Epidermal melanocyte (primary cell): ENCODE measurements around the gene BCHE.

Experiments
- DNase-seq: peaks from one replicate; pipeline ENCODE4 v3.0.0; 2011; ENCODE audit warnings: low spot score; ENCODE audit not compliant: insufficient read length

Gene BCHE

DNA sequence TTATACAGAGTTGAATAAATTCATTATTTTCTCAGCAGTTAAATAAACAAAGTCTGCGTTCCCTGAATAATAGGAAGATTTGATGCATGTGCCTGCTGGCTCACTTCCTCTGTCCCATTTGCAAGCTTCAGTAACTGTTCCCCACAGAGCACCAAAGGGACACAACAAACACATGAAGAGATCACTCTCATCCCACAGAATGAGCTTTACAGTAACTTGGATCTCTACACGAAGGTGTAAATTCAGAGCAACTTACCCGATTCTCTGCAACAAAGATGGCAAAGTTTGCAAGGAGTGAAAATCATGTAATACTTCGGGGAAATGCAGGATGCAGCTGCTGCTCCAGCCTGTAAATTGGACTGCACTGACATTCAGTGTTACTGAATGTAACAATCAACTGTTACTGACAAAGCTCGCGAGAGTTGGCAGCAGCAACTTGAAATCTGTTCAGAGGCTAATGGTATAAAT is at the start of gene BCHE:
TSS of gene BCHE (minus strand) at position 366 of the 468 bp plus-strand sequence. CDS start 6,390 bp downstream, outside the sequence.
- peak; percentile 32 for DNase-seq

DNA sequence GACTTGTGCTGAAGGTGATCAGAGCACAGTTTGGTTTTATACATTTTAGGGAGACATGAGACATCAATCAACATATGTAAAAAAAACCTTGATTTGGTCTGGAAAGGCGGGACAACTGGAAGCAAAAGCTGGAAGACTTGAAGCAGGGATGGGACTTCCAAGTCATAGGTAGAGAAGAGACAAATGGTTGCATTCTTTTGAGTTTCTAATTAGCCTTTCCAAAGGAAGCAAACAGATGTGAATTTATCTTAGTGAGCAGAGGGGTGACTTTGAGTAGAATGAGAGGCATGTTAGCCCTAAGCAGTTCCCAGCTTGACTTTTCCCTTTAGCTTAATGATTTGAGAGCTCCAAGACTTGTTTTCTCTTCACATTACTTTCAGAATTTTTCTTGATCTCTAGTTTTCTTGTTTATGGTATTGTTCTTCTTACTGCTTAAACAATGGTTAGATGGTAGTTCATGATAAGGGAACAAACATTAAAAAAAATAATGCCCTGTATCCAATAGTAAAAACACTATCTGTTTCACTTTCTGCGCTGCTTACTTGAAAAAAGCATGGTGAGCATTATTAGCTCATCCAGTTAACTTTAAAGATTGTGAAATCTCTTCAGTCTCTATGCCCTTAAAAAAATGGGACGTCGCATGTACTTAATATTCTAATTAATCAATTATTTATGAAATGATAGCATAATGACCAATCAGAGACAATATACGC is 48.5 kb upstream of the BCHE start:
- no peak for DNase-seq

DNA sequence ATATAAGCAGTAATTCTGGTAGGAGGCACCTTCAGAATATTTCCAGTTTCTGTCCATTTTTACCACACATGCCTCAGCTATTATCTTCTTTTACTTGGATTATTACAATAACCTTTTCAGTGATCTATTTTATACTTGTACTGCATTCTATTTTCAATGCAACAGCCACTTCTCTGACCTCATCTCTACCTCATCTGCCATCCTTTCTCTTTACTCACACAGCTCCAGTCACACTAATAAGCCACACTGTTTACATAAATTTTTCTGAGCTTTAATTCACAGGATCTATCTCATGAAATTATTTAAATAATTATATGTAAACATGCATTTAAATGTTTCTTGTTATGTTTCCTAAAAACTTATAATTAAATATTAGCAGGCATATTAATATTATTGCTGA is 47.3 kb upstream of the BCHE start:
- DNase-seq = no peak

DNA sequence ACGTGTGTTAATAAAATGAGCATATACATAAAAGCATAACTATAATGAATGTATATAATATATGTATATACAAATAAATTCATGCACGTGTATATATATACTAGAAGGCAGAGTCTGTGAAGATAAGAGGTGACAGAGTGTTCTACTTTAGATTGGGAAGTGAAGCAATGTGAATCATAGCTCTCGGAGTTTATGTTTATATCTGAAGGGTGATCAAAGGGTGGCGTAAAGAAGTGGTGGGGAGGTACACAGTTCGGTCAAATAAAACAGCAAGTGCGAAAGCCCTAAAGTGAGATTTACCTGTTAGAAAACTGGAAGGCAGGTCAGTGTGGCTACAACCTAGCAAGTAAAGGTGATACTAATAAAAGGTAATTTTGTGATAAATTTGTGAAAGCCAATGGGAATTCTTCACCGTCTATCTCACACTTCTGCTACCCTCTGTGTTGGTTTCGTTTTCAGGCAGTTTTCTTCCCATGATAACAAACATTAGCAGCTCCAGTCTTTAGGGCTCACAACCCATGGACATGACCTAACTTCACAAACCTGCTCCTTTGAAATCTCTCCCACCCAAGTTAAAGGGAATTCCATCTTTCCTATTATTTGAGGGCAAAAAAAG is 46.7 kb upstream of the BCHE start:
- DNase-seq = no peak

DNA sequence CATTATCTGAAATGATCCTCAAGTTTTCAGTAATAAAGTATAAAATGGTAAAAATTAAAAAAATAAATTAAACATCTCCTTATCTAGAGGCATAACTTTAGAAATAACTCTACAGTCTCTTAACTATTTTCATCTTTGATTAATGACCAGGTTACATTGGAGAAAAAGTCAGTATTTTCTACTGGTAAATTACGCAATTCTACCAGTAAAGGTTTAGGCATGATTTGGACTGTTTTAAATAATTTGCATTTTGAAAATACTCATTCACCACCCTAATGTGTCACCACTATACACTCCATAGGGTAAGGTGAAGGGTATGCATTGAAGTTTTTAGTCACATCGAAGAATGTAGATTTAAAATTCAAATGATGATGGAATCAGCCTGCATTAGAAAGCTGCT is 45.9 kb upstream of the BCHE start:
- DNase-seq = no peak

DNA sequence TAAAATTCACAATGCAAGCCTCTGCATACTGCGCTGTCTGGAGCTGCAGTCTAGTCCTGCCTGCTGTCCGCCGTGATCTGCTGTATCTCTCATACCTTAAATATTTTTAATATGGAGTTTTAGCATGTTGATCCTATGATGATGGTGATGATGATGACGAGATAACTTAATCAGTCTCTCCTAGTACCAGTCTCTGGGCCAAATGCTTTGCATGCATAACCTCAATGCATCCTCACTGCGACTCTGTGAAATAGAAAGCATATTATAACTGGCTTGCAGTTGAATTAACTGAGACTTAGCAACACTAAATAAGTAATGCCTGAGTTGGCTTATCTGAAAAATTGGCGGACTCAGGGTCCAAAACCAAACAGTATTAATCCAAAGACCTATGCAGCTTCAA is 38.4 kb upstream of the BCHE start:
- no peak for DNase-seq

DNA sequence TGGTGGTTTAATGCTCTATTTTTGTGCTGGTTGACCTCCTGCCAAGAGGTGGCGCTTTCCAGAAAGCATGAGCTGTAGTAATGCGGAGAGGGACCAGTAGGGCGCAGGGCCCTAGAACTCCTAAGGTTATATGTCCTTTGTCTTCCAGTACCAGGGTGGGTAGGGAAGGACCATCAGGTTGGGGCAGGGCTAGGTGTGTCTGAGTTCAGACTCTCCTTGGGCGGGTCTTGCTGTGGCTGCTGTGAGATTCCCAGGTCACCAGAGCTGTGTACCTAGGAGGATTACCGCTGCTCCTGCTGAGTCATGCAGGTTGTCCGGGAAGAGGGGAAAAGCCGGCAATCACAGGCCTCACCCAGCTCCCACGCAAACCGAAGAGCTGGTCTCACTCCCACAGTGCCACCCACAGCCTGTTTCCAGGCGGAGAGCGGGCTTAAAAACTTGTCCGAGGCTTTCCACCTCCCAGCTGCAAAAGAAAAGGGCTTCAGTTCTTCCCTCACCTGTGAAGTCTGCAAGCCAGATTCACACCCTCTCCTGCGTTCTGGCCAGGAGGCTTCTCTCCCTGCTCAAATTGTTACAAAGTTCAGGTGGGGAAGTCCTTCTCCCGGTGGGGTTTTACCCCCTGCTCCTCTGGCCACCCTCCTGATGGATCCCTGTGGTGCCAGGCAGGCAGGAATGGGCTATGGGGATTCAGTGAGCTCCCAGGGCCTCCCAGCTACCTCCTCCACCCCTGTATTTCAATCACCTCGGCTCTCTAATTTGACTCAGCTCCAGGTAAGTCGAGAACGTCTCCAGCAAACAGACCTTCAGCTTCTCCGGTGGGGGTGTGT is 37.7 kb upstream of the BCHE start:
- no peak for DNase-seq

DNA sequence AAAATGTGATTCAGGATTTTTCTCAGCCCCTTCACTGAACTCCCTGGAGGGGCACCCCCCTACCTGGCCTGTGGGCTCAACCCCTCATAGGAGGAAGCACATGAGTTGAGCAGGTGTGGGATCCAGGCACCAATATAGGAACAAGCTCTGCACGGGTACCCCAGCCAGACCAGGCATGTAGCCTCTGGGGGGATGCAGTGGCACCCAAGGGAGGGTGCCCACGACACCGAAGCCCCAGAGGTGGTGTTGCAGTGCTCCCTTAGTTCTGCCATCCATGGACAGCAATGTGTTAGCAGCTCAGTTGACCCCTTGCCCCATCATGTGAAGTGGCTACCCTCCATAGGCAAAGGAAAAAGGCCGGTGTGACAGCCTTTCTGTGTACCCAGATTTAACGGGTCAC is 30.9 kb upstream of the BCHE start:
- DNase-seq = no peak

DNA sequence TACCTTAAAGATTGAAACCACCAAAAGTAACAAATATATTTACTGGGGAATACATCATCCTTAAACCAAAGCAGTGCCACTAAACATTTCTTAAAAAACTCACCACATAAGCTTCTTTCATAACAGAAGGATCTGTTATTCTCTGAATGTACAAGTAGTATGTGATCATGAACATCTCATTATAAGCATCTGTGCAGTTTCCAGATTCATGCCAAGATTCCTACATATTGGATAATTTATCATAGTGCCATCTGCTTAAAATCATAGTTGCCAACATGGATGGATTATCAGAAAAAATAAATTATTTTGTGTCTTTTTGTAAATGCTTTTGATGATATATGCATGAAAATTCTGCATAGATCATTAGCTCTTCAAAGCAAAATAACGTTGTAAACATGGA is 21.8 kb upstream of the BCHE start:
- no peak for DNase-seq

DNA sequence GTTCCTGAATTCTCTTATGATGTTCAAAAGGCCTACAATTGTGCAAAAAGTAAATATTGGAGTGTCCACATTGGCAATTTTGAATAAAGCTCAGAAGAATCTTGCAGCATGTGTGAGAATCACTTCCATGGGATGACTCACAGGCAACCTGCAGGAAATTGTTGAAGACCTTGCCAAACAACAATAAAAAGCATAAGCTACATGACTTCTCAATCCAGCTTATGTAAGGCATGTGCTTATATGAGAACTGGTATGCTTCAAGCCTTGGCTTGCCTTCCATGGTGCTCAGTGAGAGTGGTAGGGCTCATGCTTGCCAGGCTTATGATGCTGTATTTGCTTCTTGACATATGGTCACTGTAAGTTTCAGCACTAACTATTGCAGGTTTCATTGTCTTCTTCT is 18.4 kb upstream of the BCHE start:
- no peak for DNase-seq

DNA sequence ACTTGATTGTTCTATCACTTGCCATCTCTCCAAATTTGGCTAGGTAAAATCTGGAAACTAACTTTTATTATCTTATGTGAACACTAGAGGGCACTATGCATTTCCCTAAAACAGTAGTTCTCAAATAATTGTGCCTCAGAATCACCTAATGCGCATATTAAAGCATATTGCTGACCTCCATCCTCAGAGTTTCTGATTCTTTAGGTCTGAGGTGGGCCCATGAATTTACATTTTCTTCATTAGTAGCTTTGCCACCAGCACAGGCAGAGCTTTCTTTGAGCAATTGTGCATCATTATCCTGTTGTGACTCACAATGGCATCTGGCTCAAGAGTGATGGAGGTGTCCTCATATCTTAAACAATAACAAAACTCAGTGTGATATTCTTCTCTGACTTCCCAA is 17.5 kb upstream of the BCHE start:
- DNase-seq = no peak

DNA sequence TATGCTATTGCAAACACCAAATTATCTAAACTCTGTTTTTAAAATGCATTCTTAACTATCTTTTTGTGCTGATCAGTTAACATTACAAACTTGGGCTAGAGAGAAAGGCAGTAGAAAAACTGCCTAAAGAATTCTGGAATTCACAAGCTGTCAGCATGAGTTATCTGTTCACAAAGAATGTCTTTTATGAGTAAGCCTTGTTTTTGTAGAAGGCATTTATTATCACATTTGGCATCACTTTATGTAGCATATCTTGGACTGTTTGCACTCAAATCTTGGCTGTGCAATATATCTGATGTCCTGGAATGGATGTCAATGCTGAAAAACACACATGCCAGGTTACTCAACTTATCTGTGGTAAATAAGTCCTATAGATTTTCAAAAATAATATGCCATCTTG is 15.5 kb upstream of the BCHE start:
- no peak for DNase-seq

DNA sequence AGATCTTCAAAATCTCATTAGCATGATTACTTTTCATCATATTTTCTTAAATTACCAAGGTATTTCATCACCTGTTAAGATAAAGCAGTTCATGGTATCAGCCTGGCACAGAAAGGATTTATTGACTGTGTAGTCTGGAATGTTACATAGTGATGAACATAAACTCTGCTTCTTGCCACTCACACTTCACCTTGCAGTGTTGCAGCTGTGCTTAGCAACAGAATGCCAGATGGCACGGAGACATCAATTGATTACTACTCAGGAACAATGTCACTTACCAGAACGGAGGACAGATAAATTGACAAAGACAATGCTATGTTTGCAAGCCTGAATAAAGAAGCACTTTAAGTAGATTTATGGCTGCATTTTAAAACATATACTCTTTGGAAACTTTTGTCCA is 15.0 kb upstream of the BCHE start:
- no peak for DNase-seq

DNA sequence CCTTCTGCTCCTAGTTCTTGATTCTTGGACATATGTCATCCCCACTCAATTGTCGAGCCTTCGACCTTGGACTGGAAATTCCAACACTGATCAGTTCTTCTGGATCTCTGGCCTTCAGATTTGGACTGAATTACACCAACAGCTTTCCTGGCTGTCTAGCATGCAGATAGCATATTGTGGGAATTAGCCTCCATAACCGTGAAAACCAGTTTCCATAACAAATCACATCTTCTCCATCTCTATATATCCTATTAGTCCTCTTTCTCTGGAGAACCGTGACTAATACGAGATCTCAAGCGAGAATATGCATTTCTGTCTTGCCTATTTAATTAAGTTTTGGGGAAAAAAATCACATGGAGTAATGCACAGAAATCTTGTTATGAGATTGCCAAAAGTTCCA is 8.8 kb upstream of the BCHE start:
- no peak for DNase-seq

DNA sequence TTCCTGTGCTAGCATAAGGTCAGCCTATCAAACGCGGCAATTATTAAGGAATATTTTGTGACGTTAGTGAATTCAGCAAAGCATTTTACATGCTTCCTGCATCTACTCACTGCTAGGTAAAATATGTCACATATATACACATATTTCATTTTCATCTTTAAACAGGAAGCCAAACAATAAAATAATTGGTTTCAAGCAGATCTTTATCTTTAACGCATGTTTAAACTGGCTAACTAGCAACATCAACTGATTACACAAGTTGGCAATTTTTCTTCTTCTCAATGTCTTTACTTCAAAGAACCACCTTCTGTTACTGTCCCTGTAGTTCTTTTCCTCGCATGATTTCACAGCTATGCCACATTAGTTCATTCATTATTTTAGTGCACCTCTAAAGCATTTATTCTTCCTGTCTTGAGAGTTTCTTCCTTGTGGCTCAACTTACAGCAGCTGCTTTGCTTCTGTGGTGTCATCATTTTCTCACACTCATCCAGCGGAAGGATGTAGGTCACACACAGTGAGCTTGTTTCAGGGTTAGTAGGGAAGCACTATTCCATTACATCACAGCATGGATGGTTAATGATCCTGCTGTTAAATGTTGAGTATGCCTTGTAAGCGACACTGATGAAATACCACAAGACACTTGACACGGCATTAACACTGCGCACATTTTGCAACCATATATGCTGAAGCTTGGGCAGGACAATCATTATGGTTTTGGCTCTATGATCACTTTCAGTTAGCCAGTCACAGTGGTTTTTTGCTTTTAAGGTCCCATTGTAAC is 2.3 kb upstream of the BCHE start:
- DNase-seq = no peak

DNA sequence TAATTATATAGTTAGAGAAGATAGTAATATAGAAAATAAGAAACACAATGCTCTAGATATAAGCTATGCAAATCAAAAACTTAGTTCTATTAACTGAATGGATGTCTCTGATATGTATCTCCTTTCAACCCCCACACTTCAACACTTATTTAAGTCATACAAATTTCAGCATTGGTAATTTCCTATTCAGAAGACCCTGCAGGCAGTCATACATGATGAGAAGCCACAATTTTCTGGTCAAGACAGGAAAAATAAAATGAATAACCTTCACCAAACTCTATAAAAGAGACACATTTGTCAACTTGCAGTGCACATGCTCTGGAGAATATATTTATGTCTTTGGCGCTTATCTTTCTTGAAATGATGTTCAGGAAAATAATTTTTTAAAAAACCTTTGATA is 578 bp upstream of the BCHE start:
- DNase-seq = no peak

DNA sequence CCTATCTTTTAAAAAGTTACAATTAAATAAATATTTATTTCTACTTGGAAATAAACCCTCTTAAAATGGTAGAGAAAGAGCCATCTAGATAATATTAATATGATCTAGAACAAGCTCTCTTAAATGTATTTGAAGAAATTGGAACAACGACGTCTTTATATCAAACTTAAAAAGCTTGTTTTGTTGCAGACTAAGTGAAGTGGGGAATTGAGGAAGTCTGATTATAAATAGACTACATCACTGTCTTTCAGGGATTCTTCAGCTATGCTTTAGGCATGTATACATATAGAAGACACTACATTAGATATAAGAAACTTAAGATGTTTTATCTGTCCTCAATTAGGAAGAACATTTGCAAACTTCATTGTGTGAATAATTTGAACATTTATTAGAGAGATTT is 1.8 kb downstream of the BCHE start:
- no peak for DNase-seq

DNA sequence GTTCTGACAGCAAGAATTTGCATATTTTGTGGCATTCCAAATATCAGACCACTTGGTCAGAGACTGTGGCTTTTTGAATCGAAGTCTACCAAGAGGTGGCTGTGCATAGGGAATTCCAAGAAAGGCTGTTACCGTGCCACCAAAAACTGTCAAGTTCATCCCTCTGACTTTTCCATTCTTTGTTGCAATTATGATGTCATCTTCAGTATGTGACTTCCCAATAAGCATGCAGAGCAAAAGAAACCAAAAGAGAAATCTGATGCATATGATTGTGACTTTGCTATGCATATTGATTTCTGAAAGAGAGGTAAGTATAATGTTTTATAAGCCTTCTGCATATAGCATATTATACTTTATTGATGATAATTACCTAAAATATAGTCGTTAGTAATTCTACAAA is 6.5 kb downstream of the BCHE start:
- no peak for DNase-seq

DNA sequence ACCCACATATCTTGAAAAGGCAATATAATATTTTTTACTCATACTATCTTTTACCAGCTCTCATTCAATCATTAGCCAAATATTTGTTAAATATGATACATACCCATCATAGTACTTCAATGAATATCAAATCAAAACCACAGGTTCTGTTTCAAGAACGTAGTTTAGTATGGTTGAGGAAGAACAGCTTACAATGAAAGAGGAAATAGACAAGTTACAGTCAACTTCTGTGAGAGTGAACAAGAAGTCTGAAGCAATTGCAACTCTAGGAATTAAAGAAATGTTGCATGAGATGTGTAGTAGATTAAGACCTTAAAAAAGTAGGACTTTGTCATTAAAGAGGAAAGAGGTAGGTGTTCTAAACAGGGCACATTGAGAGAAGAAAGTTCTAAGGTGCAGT is 9.3 kb downstream of the BCHE start:
- no peak for DNase-seq

DNA sequence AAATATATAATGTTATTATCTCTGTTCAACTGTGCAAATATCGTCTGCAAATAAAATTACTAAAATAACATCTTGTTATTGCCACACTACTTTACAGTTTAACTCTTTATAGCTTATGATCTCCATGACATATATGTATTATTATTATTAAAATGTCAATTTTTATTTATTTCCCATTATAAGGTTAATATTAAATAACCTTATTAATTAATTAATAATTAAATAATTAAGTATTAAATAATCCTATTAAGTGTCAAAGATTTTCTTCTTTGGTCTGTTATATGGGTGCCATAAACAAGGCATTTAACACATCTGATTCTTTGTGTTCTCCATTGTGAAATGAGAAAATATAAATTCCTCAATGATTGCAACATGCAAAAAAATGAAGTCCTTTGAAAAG is 10.0 kb downstream of the BCHE start:
- no peak for DNase-seq

DNA sequence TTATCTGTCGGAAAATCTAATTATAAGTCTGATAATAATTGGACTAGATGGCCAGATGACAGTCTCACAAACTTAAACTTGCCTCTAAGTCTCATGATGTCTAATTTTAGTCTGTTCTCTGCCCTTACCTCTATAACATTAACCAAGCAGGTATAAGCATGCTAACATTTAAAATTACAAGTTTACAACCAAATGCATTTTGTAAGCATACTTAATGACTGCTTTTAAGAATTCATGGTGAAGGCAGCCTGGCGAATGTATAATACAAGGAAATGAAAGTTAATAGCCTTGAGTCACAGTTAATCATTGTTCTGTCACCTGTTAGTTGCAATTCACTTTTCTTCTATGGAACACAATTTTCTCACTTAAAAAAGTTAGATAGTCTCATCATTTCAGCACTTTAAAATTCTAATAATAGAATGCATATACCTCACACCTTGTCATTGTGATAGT is 16.5 kb downstream of the BCHE start:
- no peak for DNase-seq
